Activated naive CD8-positive, alpha-beta T cell treated with anti-CD3 and anti-CD28 coated beads, Interleukin-2, amount 50 U/mL, for 24 hours (primary cell): ENCODE results near the gene FADD.
A peak's percentile ranks its signal among the peaks of the same experiment; 100 is the strongest.
"Not testable (repeated sequence)": the region's sequence is repeated elsewhere in the genome, so short reads cannot be mapped to it uniquely, and the experiment has no call there.

Experiments used
- ATAC-seq: fragments of 150-1000 bp; cut with Tn5 transposase; one replicate; pipeline ENCODE4 v1.10.0; 2021
- DNase-seq: peaks from one replicate; pipeline ENCODE4 v3.0.0; 2021
- H3K27ac Mint-ChIP-seq: one replicate; pipeline ENCODE4 v1.8.0; 2021; ENCODE audit warnings: mild to moderate bottlenecking, mixed read lengths
- H3K27me3 Mint-ChIP-seq: one replicate; pipeline ENCODE4 v1.8.0; 2021; ENCODE audit warnings: mixed read lengths
- H3K36me3 Mint-ChIP-seq: one replicate; pipeline ENCODE4 v1.8.0; 2021; ENCODE audit warnings: low read depth, mixed read lengths
- H3K4me1 Mint-ChIP-seq: one replicate; pipeline ENCODE4 v1.8.0; 2021; ENCODE audit warnings: mixed read lengths
- H3K4me3 Mint-ChIP-seq: one replicate; pipeline ENCODE4 v1.8.0; 2021; ENCODE audit warnings: mild to moderate bottlenecking, moderate library complexity, mixed read lengths
- H3K9me3 Mint-ChIP-seq: one replicate; pipeline ENCODE4 v1.8.0; 2021; ENCODE audit warnings: mixed read lengths

FADD gene

DNA sequence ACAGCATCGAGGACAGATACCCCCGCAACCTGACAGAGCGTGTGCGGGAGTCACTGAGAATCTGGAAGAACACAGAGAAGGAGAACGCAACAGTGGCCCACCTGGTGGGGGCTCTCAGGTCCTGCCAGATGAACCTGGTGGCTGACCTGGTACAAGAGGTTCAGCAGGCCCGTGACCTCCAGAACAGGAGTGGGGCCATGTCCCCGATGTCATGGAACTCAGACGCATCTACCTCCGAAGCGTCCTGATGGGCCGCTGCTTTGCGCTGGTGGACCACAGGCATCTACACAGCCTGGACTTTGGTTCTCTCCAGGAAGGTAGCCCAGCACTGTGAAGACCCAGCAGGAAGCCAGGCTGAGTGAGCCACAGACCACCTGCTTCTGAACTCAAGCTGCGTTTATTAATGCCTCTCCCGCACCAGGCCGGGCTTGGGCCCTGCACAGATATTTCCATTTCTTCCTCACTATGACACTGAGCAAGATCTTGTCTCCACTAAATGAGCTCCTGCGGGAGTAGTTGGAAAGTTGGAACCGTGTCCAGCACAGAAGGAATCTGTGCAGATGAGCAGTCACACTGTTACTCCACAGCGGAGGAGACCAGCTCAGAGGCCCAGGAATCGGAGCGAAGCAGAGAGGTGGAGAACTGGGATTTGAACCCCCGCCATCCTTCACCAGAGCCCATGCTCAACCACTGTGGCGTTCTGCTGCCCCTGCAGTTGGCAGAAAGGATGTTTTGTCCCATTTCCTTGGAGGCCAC is 3.3 kb downstream of the FADD start:
- no peak for ATAC-seq
- H3K36me3 Mint-ChIP-seq, result peaks cover 47% of the 10 kb centered on the region
- no peaks in the 10 kb centered on the region for H3K27me3 Mint-ChIP-seq
- H3K9me3 Mint-ChIP-seq, result no peaks in the 10 kb centered on the region
- peak overlapping the region; percentile 80 for H3K27ac Mint-ChIP-seq
- no peak for DNase-seq
- H3K4me3 Mint-ChIP-seq, result peak overlapping the region; percentile 90
- H3K4me1 Mint-ChIP-seq, result peaks cover 54% of the 10 kb centered on the region

DNA sequence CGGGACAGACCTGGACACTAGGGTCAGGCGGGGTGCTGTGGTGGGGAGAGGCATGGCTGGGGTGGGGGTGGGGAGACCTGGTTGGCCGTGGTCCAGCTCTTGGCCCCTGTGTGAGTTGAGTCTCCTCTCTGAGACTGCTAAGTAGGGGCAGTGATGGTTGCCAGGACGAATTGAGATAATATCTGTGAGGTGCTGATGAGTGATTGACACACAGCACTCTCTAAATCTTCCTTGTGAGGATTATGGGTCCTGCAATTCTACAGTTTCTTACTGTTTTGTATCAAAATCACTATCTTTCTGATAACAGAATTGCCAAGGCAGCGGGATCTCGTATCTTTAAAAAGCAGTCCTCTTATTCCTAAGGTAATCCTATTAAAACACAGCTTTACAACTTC is 3.9 kb downstream of the FADD start:
- Mint-ChIP-seq H3K36me3 (peaks cover 47% of the 10 kb centered on the region), H3K4me3 (no peak overlapping the region), H3K27ac (no peak overlapping the region), H3K4me1 (peaks cover 54% of the 10 kb centered on the region), H3K27me3 (no peaks in the 10 kb centered on the region), H3K9me3 (no peaks in the 10 kb centered on the region)
- no peak for DNase-seq
- ATAC-seq, result no peak

DNA sequence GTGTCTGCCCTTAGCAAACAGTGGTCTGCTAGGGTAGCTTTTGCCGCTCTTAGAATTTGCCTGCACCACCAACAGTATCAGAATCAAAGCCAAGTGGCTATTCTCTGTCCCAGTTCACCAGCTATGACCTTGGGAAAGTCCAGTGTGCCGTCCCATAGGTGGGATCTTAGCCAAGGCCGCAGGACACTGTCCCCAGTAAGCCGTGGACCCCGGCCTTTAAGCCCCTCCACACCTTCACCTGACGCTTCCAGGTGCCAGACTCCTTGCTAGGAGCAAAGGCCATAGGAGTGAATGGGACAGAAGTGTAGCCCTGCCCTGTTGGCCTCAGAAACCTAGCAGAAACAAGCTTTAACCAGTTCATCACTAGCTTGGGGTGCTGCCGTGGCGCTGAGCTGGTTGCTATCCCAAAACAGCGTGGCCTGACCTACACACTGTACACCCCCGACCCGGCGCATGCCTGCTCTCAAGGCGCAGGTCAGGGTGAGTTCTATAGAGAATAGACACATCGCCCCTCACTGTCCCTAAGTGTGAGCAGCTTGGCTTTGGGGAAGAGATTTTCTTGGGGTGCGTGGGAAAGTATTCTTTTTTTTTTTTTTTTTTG is 4.5 kb downstream of the FADD start:
- H3K36me3 Mint-ChIP-seq, result peaks cover 47% of the 10 kb centered on the region
- H3K9me3 Mint-ChIP-seq, result no peaks in the 10 kb centered on the region
- H3K27me3 Mint-ChIP-seq, result no peaks in the 10 kb centered on the region
- H3K4me1 Mint-ChIP-seq, result peaks cover 52% of the 10 kb centered on the region
- ATAC-seq, result no peak
- no peak overlapping the region for H3K4me3 Mint-ChIP-seq
- H3K27ac Mint-ChIP-seq, result no peak overlapping the region
- no peak for DNase-seq

DNA sequence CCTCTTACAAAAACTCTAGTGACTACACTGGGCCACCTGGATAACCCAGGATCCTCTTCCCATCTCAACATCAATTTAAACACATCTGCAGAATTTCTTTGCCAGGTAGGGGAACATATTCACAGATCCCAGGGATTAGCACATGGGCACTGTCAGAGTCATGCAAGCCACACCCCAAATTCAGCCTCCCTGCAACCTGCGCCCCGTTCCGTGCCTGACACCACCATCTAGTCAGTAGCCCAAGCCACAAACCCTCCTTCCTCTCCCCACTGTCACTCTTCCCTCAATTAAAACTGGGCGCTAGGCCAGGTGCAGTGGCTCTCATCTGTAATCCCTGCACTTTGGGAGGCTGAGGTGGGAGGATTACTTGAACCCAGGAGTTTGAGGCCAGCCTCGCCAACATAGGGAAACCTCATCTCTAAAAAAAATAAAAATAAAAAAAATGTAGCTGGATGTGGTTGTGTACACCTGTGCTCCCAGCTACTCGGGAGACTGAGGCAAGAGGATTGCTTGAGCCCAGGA is 6.4 kb downstream of the FADD start:
- no peaks in the 10 kb centered on the region for H3K27me3 Mint-ChIP-seq
- H3K36me3 Mint-ChIP-seq, result peaks cover 39% of the 10 kb centered on the region
- H3K27ac Mint-ChIP-seq, result peak overlapping the region; percentile 33

DNA sequence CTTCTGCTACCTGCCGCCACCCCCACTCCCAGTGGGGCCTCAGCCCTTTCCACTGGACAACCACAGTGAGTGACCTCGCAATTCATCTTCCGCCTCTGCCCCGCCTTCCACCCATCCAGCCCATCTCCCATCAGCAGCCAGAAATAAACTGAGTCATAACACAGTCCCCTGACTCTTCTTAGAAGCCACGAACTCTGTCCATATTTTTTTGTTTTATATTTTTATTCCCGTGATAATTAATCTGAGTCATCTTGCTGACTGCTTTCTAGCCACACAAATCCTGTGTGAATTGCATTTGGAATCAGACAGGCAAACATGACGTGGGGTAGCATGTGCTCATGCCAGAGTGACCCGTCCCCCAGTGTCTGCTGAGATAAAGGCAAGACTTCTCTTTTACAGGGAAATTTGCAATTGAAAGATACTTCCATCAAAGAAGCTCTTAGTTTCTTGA is 7.0 kb downstream of the FADD start:
- Mint-ChIP-seq H3K9me3 (no peaks in the 10 kb centered on the region), H3K4me1 (peaks cover 36% of the 10 kb centered on the region), H3K27ac (peak overlapping the region; percentile 73), H3K4me3 (no peak overlapping the region), H3K27me3 (no peaks in the 10 kb centered on the region), H3K36me3 (peaks cover 33% of the 10 kb centered on the region)
- DNase-seq (no peak), ATAC-seq (no peak)

More for the DNA sequence above, 6.4 kb downstream of the FADD start:
- Mint-ChIP-seq H3K4me1 (peaks cover 42% of the 10 kb centered on the region), H3K9me3 (no peaks in the 10 kb centered on the region), H3K4me3 (no peak overlapping the region)
- DNase-seq, result no peak
- ATAC-seq, result no peak

DNA sequence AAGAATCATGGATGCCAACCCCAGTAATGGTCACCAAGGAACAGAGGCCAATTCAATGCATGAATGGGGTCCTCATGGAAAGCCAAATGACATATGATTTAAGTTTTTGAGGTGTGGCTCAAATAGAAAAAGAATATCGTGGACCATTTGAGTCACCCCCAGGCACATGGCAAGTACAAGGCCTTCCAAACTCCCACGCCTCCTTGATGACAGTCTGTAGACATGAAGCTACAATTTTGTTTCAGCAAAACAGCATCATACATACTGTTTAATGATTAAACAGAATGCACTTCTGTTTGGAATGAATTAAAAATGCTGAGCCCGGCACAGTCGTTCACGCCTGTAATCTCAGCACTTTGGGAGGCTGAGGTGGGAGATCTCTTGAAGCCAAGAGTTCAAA is 7.4 kb downstream of the FADD start:
- no peak for DNase-seq
- H3K4me3 Mint-ChIP-seq, result no peak overlapping the region
- ATAC-seq, result peak; percentile 66
- peaks cover 29% of the 10 kb centered on the region for H3K36me3 Mint-ChIP-seq
- H3K4me1 Mint-ChIP-seq, result peaks cover 31% of the 10 kb centered on the region
- H3K9me3 Mint-ChIP-seq, result no peaks in the 10 kb centered on the region
- H3K27ac Mint-ChIP-seq, result peak overlapping the region; percentile 73
- H3K27me3 Mint-ChIP-seq, result no peaks in the 10 kb centered on the region

DNA sequence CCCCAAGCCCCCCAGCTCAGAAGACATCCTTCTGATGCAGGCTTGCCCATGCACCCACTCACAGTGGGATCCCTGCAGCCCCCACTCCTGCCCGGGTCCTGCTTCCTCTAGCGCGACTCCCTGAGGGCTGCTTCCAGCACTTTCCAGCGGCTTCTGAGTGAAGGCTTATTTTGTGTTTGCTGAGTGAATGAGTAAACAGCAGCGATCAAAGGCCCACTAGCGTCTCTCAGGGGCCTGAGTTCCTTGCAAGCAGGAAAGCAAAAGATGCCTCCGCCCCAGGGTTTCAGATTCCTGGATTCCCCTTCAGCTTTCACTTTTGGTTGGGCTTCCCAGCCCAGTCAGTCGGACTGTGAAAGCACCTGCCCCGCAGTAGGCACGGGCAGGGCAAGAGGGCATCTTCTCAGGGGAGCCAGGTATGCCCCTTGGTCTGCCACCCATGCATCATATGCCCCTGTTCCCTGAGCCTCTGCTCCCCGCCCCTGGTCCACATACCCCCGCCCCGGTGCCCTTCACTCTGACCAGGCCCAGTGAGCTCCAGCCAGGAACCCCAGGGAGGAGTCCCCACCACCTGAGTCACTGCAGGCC is 9.2 kb downstream of the FADD start:
- no peak for ATAC-seq
- Mint-ChIP-seq H3K36me3 (peaks cover 14% of the 10 kb centered on the region), H3K4me1 (peaks cover 15% of the 10 kb centered on the region), H3K27me3 (no peaks in the 10 kb centered on the region), H3K27ac (no peak overlapping the region), H3K9me3 (no peaks in the 10 kb centered on the region), H3K4me3 (no peak overlapping the region)
- DNase-seq, result no peak

DNA sequence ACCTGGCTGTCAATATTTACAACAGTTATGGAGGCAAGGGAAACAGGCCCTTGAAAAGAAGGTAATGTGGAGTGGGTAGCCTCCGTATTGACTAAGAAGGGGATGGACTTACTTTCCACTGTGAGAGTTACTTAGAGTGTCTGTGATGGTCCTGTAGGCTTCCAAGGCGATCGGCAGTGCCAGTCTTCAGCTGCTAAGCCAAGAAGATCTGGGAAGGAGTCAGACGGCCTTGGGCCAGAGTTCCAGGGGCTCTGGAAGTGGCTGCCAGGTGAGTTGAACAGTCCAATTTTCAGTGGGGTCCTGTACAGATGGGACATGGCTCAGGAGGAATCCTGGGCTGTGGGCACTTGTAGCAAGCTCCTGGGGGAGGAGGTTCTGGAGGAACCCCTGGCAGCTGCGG is 14.3 kb downstream of the FADD start:
- not testable (repeated sequence) for H3K4me3 Mint-ChIP-seq, H3K4me1 Mint-ChIP-seq, H3K36me3 Mint-ChIP-seq, DNase-seq, H3K9me3 Mint-ChIP-seq, ATAC-seq, H3K27ac Mint-ChIP-seq
- peaks cover 14% of the 10 kb centered on the region for H3K27me3 Mint-ChIP-seq

DNA sequence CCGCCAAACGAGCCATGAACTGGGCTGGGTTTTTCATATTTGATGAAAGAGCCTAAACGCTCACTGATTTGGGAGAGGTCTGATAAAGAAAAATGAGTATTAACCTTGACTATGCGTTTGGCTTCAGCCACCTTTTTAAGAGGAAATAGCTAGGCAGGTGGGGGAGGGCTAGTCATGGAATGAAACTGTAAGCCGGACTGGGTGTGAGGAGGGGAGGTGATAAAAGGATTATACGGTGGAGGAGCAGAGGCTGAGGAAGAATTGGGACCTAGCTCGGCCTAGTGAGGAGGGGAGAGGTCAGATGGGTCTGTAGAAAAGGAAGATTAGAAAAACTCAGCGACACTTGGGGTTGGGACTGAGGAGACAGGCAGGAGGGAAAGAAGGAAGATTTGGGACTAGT is 15.0 kb downstream of the FADD start:
- H3K27ac Mint-ChIP-seq, H3K36me3 Mint-ChIP-seq, DNase-seq, H3K4me1 Mint-ChIP-seq, ATAC-seq, H3K9me3 Mint-ChIP-seq, H3K4me3 Mint-ChIP-seq: not testable (repeated sequence)
- H3K27me3 Mint-ChIP-seq, result peaks cover 16% of the 10 kb centered on the region

DNA sequence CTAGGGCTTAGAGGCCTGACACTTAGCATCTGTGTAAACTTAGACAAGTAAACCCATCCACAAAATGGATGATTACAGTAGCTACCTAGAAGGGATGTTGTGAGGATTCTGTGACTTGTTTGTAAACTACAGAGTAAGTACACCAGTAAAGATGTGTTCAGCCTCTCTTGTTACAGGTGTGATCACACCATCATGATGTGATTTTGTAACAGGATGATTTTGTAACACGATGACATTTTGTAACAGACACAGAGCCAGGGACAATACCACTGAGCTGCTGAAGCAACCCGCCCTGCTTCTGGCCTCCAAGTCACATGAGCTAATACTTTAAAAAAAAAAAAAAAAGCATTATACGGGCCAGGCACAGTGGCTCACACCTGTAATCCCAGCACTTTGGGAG is 17.0 kb downstream of the FADD start:
- H3K4me1 Mint-ChIP-seq, result no peaks in the 10 kb centered on the region
- H3K27ac Mint-ChIP-seq, result no peak overlapping the region
- H3K27me3 Mint-ChIP-seq, result peaks cover 18% of the 10 kb centered on the region
- ATAC-seq (no peak), DNase-seq (no peak)
- H3K4me3 Mint-ChIP-seq, result no peak overlapping the region
- H3K9me3 Mint-ChIP-seq, result no peaks in the 10 kb centered on the region
- no peaks in the 10 kb centered on the region for H3K36me3 Mint-ChIP-seq

DNA sequence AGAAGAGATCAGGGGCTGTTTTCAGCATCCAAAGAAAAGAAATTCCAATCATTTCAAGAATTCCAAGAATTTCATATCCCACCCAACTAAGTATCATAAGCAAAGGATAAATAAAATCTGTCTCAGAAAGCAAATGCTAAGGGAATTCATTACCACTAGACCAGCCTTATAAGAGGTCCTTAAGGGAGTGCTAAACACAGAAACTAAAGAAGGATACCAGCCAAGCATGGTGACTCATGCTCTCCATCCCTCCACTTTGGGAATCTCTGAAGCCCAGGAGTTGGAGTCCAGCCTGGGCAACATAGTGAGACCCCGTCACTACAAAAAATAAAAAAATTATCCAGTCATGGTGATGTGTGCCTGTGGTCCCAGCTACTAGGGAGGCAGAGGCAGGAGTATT is 17.8 kb downstream of the FADD start:
- no peak overlapping the region for H3K27ac Mint-ChIP-seq
- H3K27me3 Mint-ChIP-seq, result peaks cover 18% of the 10 kb centered on the region
- H3K4me1 Mint-ChIP-seq, result no peaks in the 10 kb centered on the region
- ATAC-seq, result no peak
- H3K36me3 Mint-ChIP-seq, result no peaks in the 10 kb centered on the region
- no peak for DNase-seq
- H3K9me3 Mint-ChIP-seq, result no peaks in the 10 kb centered on the region
- H3K4me3 Mint-ChIP-seq, result no peak overlapping the region

DNA sequence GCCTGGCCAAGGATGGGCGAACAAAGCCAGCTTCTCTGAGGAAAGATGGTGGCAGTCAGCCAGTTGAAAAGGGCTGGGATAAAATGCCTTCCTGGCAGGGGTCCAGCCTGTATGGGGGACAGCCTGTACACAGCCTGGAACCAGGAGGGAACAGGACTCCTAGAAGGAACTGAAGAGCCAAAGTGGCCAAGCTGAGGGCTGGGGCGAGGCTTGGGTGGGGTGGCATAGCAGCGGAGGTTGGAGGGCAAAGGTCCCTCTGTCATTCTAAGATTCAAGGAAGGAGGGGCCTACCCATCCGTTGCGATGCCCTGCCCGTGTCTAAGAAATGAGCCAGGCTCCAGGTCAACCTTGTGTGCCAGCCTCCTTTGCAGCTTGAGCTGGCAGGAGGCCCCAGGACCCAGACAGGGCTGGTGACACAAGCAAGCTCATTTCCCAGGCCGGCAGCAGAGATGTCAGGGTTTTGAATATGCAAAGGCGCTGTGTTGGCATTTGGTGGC is 22.6 kb downstream of the FADD start:
- H3K27me3 Mint-ChIP-seq, result peaks cover 5% of the 10 kb centered on the region
- no peaks in the 10 kb centered on the region for H3K36me3 Mint-ChIP-seq
- DNase-seq, result no peak
- no peak for ATAC-seq
- no peaks in the 10 kb centered on the region for H3K9me3 Mint-ChIP-seq
- no peak overlapping the region for H3K4me3 Mint-ChIP-seq
- H3K4me1 Mint-ChIP-seq, result no peaks in the 10 kb centered on the region
- H3K27ac Mint-ChIP-seq, result no peak overlapping the region

DNA sequence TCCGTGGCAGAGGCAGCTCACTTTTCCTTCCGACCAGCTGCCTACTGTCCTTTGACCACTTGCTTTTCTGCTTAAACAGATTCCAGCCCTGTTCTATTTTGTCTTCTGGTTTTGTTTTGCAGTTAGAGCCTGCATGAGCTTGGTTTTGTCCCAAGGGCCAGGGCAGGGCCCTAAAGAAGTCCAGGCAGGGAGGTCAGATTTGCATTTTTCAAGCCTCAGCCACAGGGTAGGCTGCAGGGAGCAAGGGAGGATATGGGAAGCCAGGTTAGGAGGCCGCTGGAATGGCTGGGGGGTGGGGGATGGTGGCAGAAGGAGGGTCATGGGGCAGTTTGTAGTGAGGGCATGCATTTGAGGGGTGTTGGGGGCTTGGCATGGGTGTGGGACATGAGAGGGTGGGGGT is 23.1 kb downstream of the FADD start:
- Mint-ChIP-seq H3K4me3 (no peak overlapping the region), H3K9me3 (no peaks in the 10 kb centered on the region), H3K36me3 (no peaks in the 10 kb centered on the region), H3K27ac (no peak overlapping the region), H3K4me1 (no peaks in the 10 kb centered on the region), H3K27me3 (peaks cover 5% of the 10 kb centered on the region)
- DNase-seq (no peak), ATAC-seq (no peak)

DNA sequence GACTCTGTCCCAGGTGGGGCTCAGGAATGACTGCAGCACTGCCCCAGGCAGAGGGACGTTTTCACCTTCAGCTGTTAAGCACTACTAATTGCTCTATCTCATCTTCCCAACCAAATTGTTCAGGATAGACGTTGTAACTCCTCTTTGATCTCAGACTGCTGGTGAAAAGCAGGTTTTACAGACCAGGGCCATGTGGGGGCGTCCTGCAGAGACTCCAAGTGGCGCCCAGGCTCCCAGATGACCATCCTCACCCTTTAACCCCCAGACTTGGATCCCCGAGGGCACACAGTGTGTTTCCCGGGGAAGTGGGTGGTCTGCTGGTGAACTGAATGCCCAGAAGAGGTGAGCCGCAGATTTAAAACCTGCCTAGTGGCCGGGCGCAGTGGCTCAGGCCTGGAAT is 23.9 kb downstream of the FADD start:
- ATAC-seq, result no peak
- no peak for DNase-seq
- no peak overlapping the region for H3K27ac Mint-ChIP-seq
- no peaks in the 10 kb centered on the region for H3K9me3 Mint-ChIP-seq
- H3K36me3 Mint-ChIP-seq, result no peaks in the 10 kb centered on the region
- H3K4me3 Mint-ChIP-seq, result no peak overlapping the region
- H3K27me3 Mint-ChIP-seq, result peaks cover 5% of the 10 kb centered on the region
- H3K4me1 Mint-ChIP-seq, result no peaks in the 10 kb centered on the region

DNA sequence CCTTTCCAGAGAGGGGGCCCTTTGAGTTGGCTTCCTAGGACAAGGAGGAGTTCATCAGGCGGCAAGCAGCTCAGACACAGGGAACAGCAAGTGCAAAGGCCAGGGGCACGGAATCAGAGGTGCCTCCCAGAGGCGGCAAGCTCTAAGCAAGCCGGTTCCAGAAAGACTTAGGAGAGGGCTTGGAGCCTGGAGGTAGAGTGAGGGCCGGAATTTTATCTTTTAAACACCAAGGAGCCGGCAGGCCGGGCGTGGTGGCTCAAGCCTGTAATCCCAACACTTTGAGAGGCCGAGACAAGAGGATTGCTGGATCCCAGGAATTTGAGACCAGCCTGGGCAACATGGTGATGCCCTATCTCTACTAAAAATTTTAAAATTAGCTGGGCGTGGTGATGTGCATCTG is 26.6 kb downstream of the FADD start:
- Mint-ChIP-seq H3K27me3 (peaks cover 3% of the 10 kb centered on the region), H3K36me3 (no peaks in the 10 kb centered on the region), H3K4me1 (no peaks in the 10 kb centered on the region), H3K27ac (no peak overlapping the region), H3K4me3 (no peak overlapping the region), H3K9me3 (no peaks in the 10 kb centered on the region)
- ATAC-seq (no peak), DNase-seq (no peak)
